CD14-positive monocyte (primary cell): ENCODE results near the gene RABEP2. TPM values are rescaled to one million over a fixed set of nuclear protein-coding genes. Genes with fewer than 3 reads are reported as not detected.
"Not testable (repeated sequence)": the region's sequence is repeated elsewhere in the genome, so short reads cannot be mapped to it uniquely, and the experiment has no call there.

Experiments used
- DNase-seq, 3 donors: peaks; one replicate each; pipeline ENCODE4 v3.0.0-alpha.2; 2011 to 2022
- H2AFZ ChIP-seq: 2 replicates; pipeline ENCODE4 v1.6.0; 2012; ENCODE audit warnings: mild to moderate bottlenecking, low read depth, low read length, inconsistent platforms; ENCODE audit not compliant: insufficient read depth, poor library complexity, severe bottlenecking
- H3K27ac ChIP-seq, 2 donors: 1 replicate in 1 of 2; 2 replicates in 1 of 2; pipeline ENCODE4 v1.5.1; 2012 to 2013; ENCODE audit warnings: low read length in 2 of 2, control low read depth in 1 of 2, inconsistent platforms in 1 of 2, low read depth in 1 of 2, mild to moderate bottlenecking in 1 of 2
- H3K27me3 ChIP-seq, 2 donors: one replicate each; pipeline versions ENCODE4 v1.6.0 to v1.6.1; 2011 to 2013; ENCODE audit warnings: low read length in 2 of 2; ENCODE audit not compliant: control insufficient read depth in 2 of 2, insufficient read depth in 2 of 2
- H3K36me3 ChIP-seq, 2 donors: replicated peaks in 1 of 2; 1 replicate in 1 of 2; 2 replicates in 1 of 2; pipeline versions ENCODE4 v1.5.1 to v1.6.1; 2012 to 2013; ENCODE audit warnings: low read length in 2 of 2, control low read depth in 1 of 2, inconsistent platforms in 1 of 2, mild to moderate bottlenecking in 1 of 2; ENCODE audit not compliant: insufficient read depth in 2 of 2, control insufficient read depth in 1 of 2
- H3K4me1 ChIP-seq, 2 donors: 1 replicate in 1 of 2; 2 replicates in 1 of 2; pipeline versions ENCODE4 v1.5.1 to v1.6.1; 2012 to 2013; ENCODE audit warnings: low read length in 2 of 2, control low read depth in 1 of 2, inconsistent platforms in 1 of 2, mild to moderate bottlenecking in 1 of 2, moderate library complexity in 1 of 2; ENCODE audit not compliant: insufficient read depth in 2 of 2, control insufficient read depth in 1 of 2
- H3K4me2 ChIP-seq: replicated peaks from 2 replicates; pipeline ENCODE3; 2012; ENCODE audit warnings: low read length, moderate library complexity, mild to moderate bottlenecking; ENCODE audit not compliant: poor library complexity, severe bottlenecking; ENCODE audit errors: extremely low read depth
- H3K4me3 ChIP-seq, 3 experiments: fragments of 200-600 bp in 1 of 3; sonication (generic) in 1 of 3; replicated peaks in 1 of 3; 1 replicate in 2 of 3; 2 replicates in 1 of 3; pipeline ENCODE4 v1.5.1; 2011 to 2013; ENCODE audit warnings: low read length in 3 of 3, mild to moderate bottlenecking in 3 of 3, control low read depth in 2 of 3, low read depth in 2 of 3, inconsistent platforms in 1 of 3, moderate library complexity in 1 of 3
- H3K79me2 ChIP-seq: 2 replicates; pipeline ENCODE4 v1.6.0; 2012; ENCODE audit warnings: mild to moderate bottlenecking, control low read depth, inconsistent platforms, low read length, moderate library complexity; ENCODE audit not compliant: insufficient read depth
- H3K9ac ChIP-seq: 2 replicates; pipeline ENCODE4 v1.6.0; 2017; ENCODE audit warnings: low read length, mild to moderate bottlenecking; ENCODE audit not compliant: insufficient read depth, poor library complexity, severe bottlenecking
- H3K9me3 ChIP-seq, 2 donors: replicated peaks in 1 of 2; 1 replicate in 1 of 2; 2 replicates in 1 of 2; pipeline versions ENCODE4 v1.5.1 to v1.6.1; 2012 to 2013; ENCODE audit warnings: low read length in 2 of 2, control low read depth in 1 of 2; ENCODE audit not compliant: control insufficient read depth in 1 of 2, insufficient read depth in 1 of 2
- H4K20me1 ChIP-seq: 2 replicates; pipeline ENCODE4 v1.6.0; 2012; ENCODE audit warnings: mild to moderate bottlenecking, low read length, control low read depth, moderate library complexity; ENCODE audit not compliant: insufficient read depth
- H3K27ac Mint-ChIP-seq, 7 donors: one replicate each; pipeline ENCODE4 v1.8.0; 2020; ENCODE audit warnings: mild to moderate bottlenecking in 7 of 7, mixed read lengths in 7 of 7, moderate library complexity in 6 of 7, inconsistent platforms in 2 of 7
- H3K27me3 Mint-ChIP-seq, 3 donors: one replicate each; pipeline ENCODE4 v1.8.0; 2021 to 2022; ENCODE audit warnings: low read depth in 3 of 3, mild to moderate bottlenecking in 3 of 3, mixed read lengths in 3 of 3, moderate library complexity in 3 of 3, inconsistent platforms in 1 of 3
- H3K36me3 Mint-ChIP-seq, 2 donors: one replicate each; pipeline ENCODE4 v1.8.0; 2020; ENCODE audit warnings: mixed read lengths in 2 of 2, inconsistent platforms in 1 of 2, mild to moderate bottlenecking in 1 of 2
- H3K4me1 Mint-ChIP-seq: one replicate; pipeline ENCODE4 v1.8.0; 2020; ENCODE audit warnings: mild to moderate bottlenecking, mixed read lengths
- H3K4me3 Mint-ChIP-seq, 2 donors: one replicate each; pipeline ENCODE4 v1.8.0; 2020; ENCODE audit warnings: mild to moderate bottlenecking in 2 of 2, mixed read lengths in 2 of 2, moderate library complexity in 1 of 2
- H3K9me3 Mint-ChIP-seq, 7 donors: one replicate each; pipeline ENCODE4 v1.8.0; 2020 to 2022; ENCODE audit warnings: mixed read lengths in 7 of 7, mild to moderate bottlenecking in 6 of 7, moderate library complexity in 6 of 7, inconsistent platforms in 2 of 7
- CTCF ChIP-seq: fragments of 200-600 bp; IDR thresholded peaks from one replicate; pipeline ENCODE4 v1.8.0; 2022; ENCODE audit warnings: antibody characterized with exemption, mild to moderate bottlenecking
- WGBS: methylation state at CpG from one replicate; pipeline ENCODE4 v1.1.5; 2013; ENCODE audit warnings: missing lambda C conversion rate; ENCODE audit not compliant: insufficient coverage; 5-methylcytosine and 5-hydroxymethylcytosine counted together
- intact Hi-C, 2 donors: fragments of 100-400 bp; cut with micrococcal nuclease; formaldehyde crosslinking; loops; one replicate each; pipeline versions ENCODE4 v1.15.0 to v1.15.1; 2023
- polyA plus RNA-seq, 3 donors: library from polyadenylated mRNA; depleted of rRNA in 1 of 3; unstranded in 2 of 3; stranded (reverse) in 1 of 3; fragments of 300-500 nt in 2 of 3; fragments of >200 nt in 1 of 3; fragmentation: Illumina TruSeq in 2 of 3; gene quantifications; 1 replicate in 2 of 3; 2 replicates in 1 of 3; pipeline ENCODE4 v1.2.3, GENCODE V29; 2012 to 2021

RABEP2 gene
- polyA plus RNA-seq, 3 donors = 1.9 to 21.6 (median 2.5) TPM

- H2AFZ ChIP-seq = no peak overlapping the region
- no peaks in the 10 kb centered on the region for H3K36me3 Mint-ChIP-seq
- DNase-seq = no peak
- peaks cover 14 to 19% of the 10 kb centered on the region in 2 donors for H3K4me1 ChIP-seq
- H3K4me2 ChIP-seq = no peak overlapping the region
- WGBS = 86% methylated on average over 13 of the region's 25 CpGs
- H3K27ac Mint-ChIP-seq = no peak overlapping the region
- no peaks in the 10 kb centered on the region for H3K79me2 ChIP-seq
- intact Hi-C loops = loop anchor here in 1 of 2 donors (5.0 kb wide), 1 partner anchor 34 kb away; no protein-coding TSS in a partner anchor
- H3K27ac ChIP-seq = no peak overlapping the region
- no peaks in the 10 kb centered on the region for H3K9me3 ChIP-seq
- H3K9me3 Mint-ChIP-seq = peaks cover 0 to 3% (median 0%) of the 10 kb centered on the region in 7 donors
- no peaks in the 10 kb centered on the region for H3K36me3 ChIP-seq
- H3K27me3 Mint-ChIP-seq = peaks cover 19 to 24% (median 20%) of the 10 kb centered on the region in 3 donors
- no peak overlapping the region for H3K9ac ChIP-seq
- H3K27me3 ChIP-seq = peaks cover 0 to 11% of the 10 kb centered on the region in 2 donors
- no peak overlapping the region for H3K4me3 ChIP-seq
- H3K4me3 Mint-ChIP-seq = no peak overlapping the region
- no peak for TF ChIP-seq CTCF
- no peaks in the 10 kb centered on the region for H4K20me1 ChIP-seq
- H3K4me1 Mint-ChIP-seq = peaks cover 17% of the 10 kb centered on the region
Measured at GRCh38 chr16:28883221-28883996, 41.6 kb downstream of the RABEP2 start.

- no peaks in the 10 kb centered on the region for H3K36me3 ChIP-seq
- H3K9me3 ChIP-seq = no peaks in the 10 kb centered on the region
- Mint-ChIP-seq H3K4me3 (no peak overlapping the region), H3K9me3 (peaks cover 0 to 3% (median 0%) of the 10 kb centered on the region in 7 donors), H3K27ac (no peak overlapping the region), H3K27me3 (peaks cover 19 to 26% (median 20%) of the 10 kb centered on the region in 3 donors), H3K36me3 (no peaks in the 10 kb centered on the region), H3K4me1 (peaks cover 17% of the 10 kb centered on the region)
- no peak overlapping the region for H2AFZ ChIP-seq
- TF ChIP-seq CTCF = no peak
- intact Hi-C loops = loop anchor here in 1 of 2 donors (5.0 kb wide), 1 partner anchor 35 kb away; no protein-coding TSS in a partner anchor
- H3K27ac ChIP-seq = no peak overlapping the region
- H3K4me3 ChIP-seq = no peak overlapping the region
- DNase-seq = peak in 1 of 3 donors; percentile 1
- H3K79me2 ChIP-seq = no peaks in the 10 kb centered on the region
- H4K20me1 ChIP-seq = no peaks in the 10 kb centered on the region
- H3K27me3 ChIP-seq = peaks cover 0 to 11% of the 10 kb centered on the region in 2 donors
- peaks cover 14 to 19% of the 10 kb centered on the region in 2 donors for H3K4me1 ChIP-seq
- H3K9ac ChIP-seq = no peak overlapping the region
- no peak overlapping the region for H3K4me2 ChIP-seq
- 82% methylated on average over 19 of the region's 24 CpGs for whole genome bisulfite sequencing
Measured at GRCh38 chr16:28882551-28883160, 42.4 kb downstream of the RABEP2 start.

- not testable (repeated sequence) for H2AFZ ChIP-seq, H3K9me3 ChIP-seq, H3K36me3 Mint-ChIP-seq, H3K4me2 ChIP-seq, H3K9me3 Mint-ChIP-seq, H3K4me3 Mint-ChIP-seq, DNase-seq, H3K27ac ChIP-seq, H4K20me1 ChIP-seq, H3K4me3 ChIP-seq, H3K9ac ChIP-seq, H3K36me3 ChIP-seq, H3K79me2 ChIP-seq, H3K27ac Mint-ChIP-seq
- Mint-ChIP-seq H3K27me3 (peaks cover 20 to 26% (median 21%) of the 10 kb centered on the region in 3 donors), H3K4me1 (peaks cover 21% of the 10 kb centered on the region)
- intact Hi-C loops = loop anchor here (2.0 to 5.0 kb wide), 3 partner anchors 13 to 63 kb away; no protein-coding TSS in a partner anchor
- no CpG with 5 or more reads among the region's 4 CpGs for WGBS
- Histone ChIP-seq H3K4me1 (peaks cover 14 to 19% of the 10 kb centered on the region in 2 donors), H3K27me3 (peaks cover 0 to 11% of the 10 kb centered on the region in 2 donors)
Measured at GRCh38 chr16:28881565-28881964, 43.5 kb downstream of the RABEP2 start.
